Posterior vena cava (tissue), 2 donors: ENCODE data around the gene KRTAP6-2. TPM values are rescaled to one million over a fixed set of nuclear protein-coding genes. Genes with fewer than 3 reads are reported as not detected.

Source experiments
- DNase-seq: peaks from one replicate; pipeline ENCODE4 v3.0.0-alpha.2; 2020; ENCODE audit warnings: low spot score
- intact Hi-C, 2 donors: fragments of 100-400 bp; cut with DNase I; formaldehyde crosslinking; loops; one replicate each; pipeline versions ENCODE4 v1.14.1 to v1.14.2; 2022 to 2023
- long read RNA-seq, 2 donors: library from polyadenylated mRNA; unstranded; transcript quantifications; one replicate each; pipeline ENCODE4 v2.0.0, GENCODE V29; 2020 to 2021
- total RNA-seq, 2 donors: library from RNA; stranded (reverse); fragmentation: NEBNext Ultra II Directional; extraction: Animal tissue kit (Norgen Biotek cat#: 25700); gene quantifications; one replicate each; pipeline ENCODE4 v1.2.1, GENCODE V29; 2021
- donor health status: DM: yes; HTN: yes; CAD: no.
- donor health status: DM: yes; HTN: yes; CAD: no.

Gene KRTAP6-2
- not detected for total RNA-seq
- long read RNA-seq, donor 1, result 0 reads
- long read RNA-seq, donor 2, result 0 reads

- intact Hi-C loops, result no loop called here
- DNase-seq, result no peak
Observed at GRCh38 chr21:30598802-30599201, at the start of gene KRTAP6-2. KRTAP6-2 (minus strand) TSS chr21:30598902; CDS start chr21:30598874, 28 bp downstream.

- DNase-seq, result no peak
- intact Hi-C loops, result no loop called here
Observed at GRCh38 chr21:30646904-30647414, 48.3 kb upstream of the KRTAP6-2 start.

- DNase-seq, result no peak
- intact Hi-C loops, result no loop called here
Observed at GRCh38 chr21:30642564-30642963, 43.9 kb upstream of the KRTAP6-2 start, which contains the start of gene KRTAP20-3. KRTAP20-3 (plus strand) TSS chr21:30642864.

- intact Hi-C loops, result no loop called here
- no peak for DNase-seq
Observed at GRCh38 chr21:30638686-30639085, 40.0 kb upstream of the KRTAP6-2 start.

- intact Hi-C loops, result no loop called here
- DNase-seq, result no peak
Observed at GRCh38 chr21:30634906-30635305, 36.2 kb upstream of the KRTAP6-2 start, which contains the start of gene KRTAP20-2. KRTAP20-2 (plus strand) TSS chr21:30635206; CDS start chr21:30635264, 58 bp downstream.

GRCh38 chr21:30629200-30629599 lies 30.5 kb upstream of the KRTAP6-2 start:
- intact Hi-C loops, result no loop called here
- DNase-seq, result no peak

GRCh38 chr21:30628109-30628508 lies 29.4 kb upstream of the KRTAP6-2 start:
- intact Hi-C loops, result no loop called here
- no peak for DNase-seq

- intact Hi-C loops, result no loop called here
- no peak for DNase-seq
Observed at GRCh38 chr21:30625449-30626165, 26.9 kb upstream of the KRTAP6-2 start.

- DNase-seq, result no peak
- intact Hi-C loops, result no loop called here
Observed at GRCh38 chr21:30623362-30623761, 24.7 kb upstream of the KRTAP6-2 start.

GRCh38 chr21:30620522-30620921 lies 21.8 kb upstream of the KRTAP6-2 start, which contains the start of gene KRTAP20-4:
KRTAP20-4 (plus strand) TSS chr21:30620627.
- DNase-seq, result no peak

GRCh38 chr21:30620080-30620479 lies 21.4 kb upstream of the KRTAP6-2 start:
- intact Hi-C loops, result no loop called here
- no peak for DNase-seq

More at GRCh38 chr21:30620522-30620921, 21.8 kb upstream of the KRTAP6-2 start, which contains the start of gene KRTAP20-4:
- intact Hi-C loops, result no loop called here

- intact Hi-C loops, result no loop called here
- DNase-seq, result no peak
Observed at GRCh38 chr21:30616125-30616524, 17.4 kb upstream of the KRTAP6-2 start, which contains the start of gene KRTAP20-1. KRTAP20-1 (plus strand) TSS chr21:30616425; CDS start chr21:30616455, 30 bp downstream.

GRCh38 chr21:30615199-30615598 lies 16.5 kb upstream of the KRTAP6-2 start:
- DNase-seq, result no peak
- intact Hi-C loops, result no loop called here

- no peak for DNase-seq
- intact Hi-C loops, result no loop called here
Observed at GRCh38 chr21:30613836-30614235, 15.1 kb upstream of the KRTAP6-2 start, which contains the start of gene KRTAP6-1. KRTAP6-1 (minus strand) TSS chr21:30613930; CDS start chr21:30613904, 26 bp downstream.

GRCh38 chr21:30612132-30612531 lies 13.4 kb upstream of the KRTAP6-2 start:
- intact Hi-C loops, result no loop called here
- no peak for DNase-seq

GRCh38 chr21:30605968-30606367 lies 7.3 kb upstream of the KRTAP6-2 start:
- DNase-seq, result no peak
- intact Hi-C loops, result no loop called here

GRCh38 chr21:30600787-30601186 lies 2.1 kb upstream of the KRTAP6-2 start, which contains the start of gene KRTAP22-1:
KRTAP22-1 (plus strand) TSS chr21:30601087.
- DNase-seq, result no peak
- intact Hi-C loops, result no loop called here

GRCh38 chr21:30592140-30592539 lies 6.6 kb downstream of the KRTAP6-2 start, which contains the start of gene KRTAP6-3:
KRTAP6-3 (plus strand) TSS chr21:30592440; CDS start chr21:30592446, 6 bp downstream.
- DNase-seq, result no peak
- intact Hi-C loops, result no loop called here

- intact Hi-C loops, result no loop called here
- DNase-seq, result no peak
Observed at GRCh38 chr21:30590297-30590696, 8.4 kb downstream of the KRTAP6-2 start, which contains the start of gene KRTAP22-2. KRTAP22-2 (minus strand) TSS chr21:30590397.

GRCh38 chr21:30582870-30583269 lies 15.8 kb downstream of the KRTAP6-2 start:
- no peak for DNase-seq
- intact Hi-C loops, result no loop called here
